Esophagus muscularis mucosa (tissue), 3 donors: ENCODE results near the gene LCE3E.

Experiments
- CTCF ChIP-seq, 3 experiments: fragments of 200-600 bp in 2 of 3; fragments of 450-650 bp in 1 of 3; sonication (generic) in 2 of 3; IDR thresholded peaks; one replicate each; pipeline ENCODE4 v1.5.1; 2017 to 2019; ENCODE audit warnings: antibody characterized with exemption in 3 of 3, mild to moderate bottlenecking in 2 of 3, moderate library complexity in 1 of 3
- POLR2A ChIP-seq: fragments of 450-650 bp; IDR thresholded peaks from one replicate; pipeline ENCODE4 v1.6.1; 2017; ENCODE audit warnings: antibody characterized with exemption, moderate library complexity, mild to moderate bottlenecking, low read depth

GRCh38 chr1:152565115-152565514 lies 1.5 kb downstream of the LCE3E start:
- TF ChIP-seq CTCF (IDR thresholded peaks at IDR 0.05) (no peak), POLR2A (no peak)
